HepG2 (cell line): ENCODE results near the gene TMX2. TPM values are rescaled to one million over a fixed set of nuclear protein-coding genes. Genes with fewer than 3 reads are reported as not detected.
A peak's percentile ranks its signal among the peaks of the same experiment; 100 is the strongest.

ENCODE experiments used
- ATF6 ChIP-seq: sonication (generic); formaldehyde crosslinking; conservative IDR thresholded peaks from 2 replicates; pipeline ENCODE4 v1.4.0; 2020; ENCODE audit warnings: missing genetic modification reagents
- EP300 ChIP-seq, 3 experiments: sonication (generic) in 1 of 3; formaldehyde crosslinking in 1 of 3; IDR thresholded peaks; 2 replicates each; pipeline versions ENCODE4 v1.5.1 to v1.6.1; 2011 to 2020; ENCODE audit warnings: low read depth in 2 of 3, low read length in 2 of 3, borderline replicate concordance in 1 of 3, improper control_type of control experiment in 1 of 3, mild to moderate bottlenecking in 1 of 3, missing genetic modification reagents in 1 of 3, moderate library complexity in 1 of 3
- FOXA1 ChIP-seq, 2 experiments: fragments of 450-650 bp in 1 of 2; sonication (generic) in 1 of 2; formaldehyde crosslinking in 1 of 2; IDR thresholded peaks; 2 replicates each; pipeline versions ENCODE4 v1.4.0 to v1.6.1; 2016 to 2020; ENCODE audit warnings: missing genetic modification reagents in 1 of 2
- ZBTB34 ChIP-seq: sonication (generic); formaldehyde crosslinking; IDR thresholded peaks from 2 replicates; pipeline ENCODE4 v1.8.0; 2022; ENCODE audit warnings: mild to moderate bottlenecking, missing genetic modification reagents
- ZBTB4 ChIP-seq: sonication (generic); formaldehyde crosslinking; IDR thresholded peaks from 2 replicates; pipeline ENCODE4 v1.4.0; 2020; ENCODE audit warnings: missing genetic modification reagents, mild to moderate bottlenecking, borderline replicate concordance
- ZBTB40 ChIP-seq, 2 experiments: fragments of 450-650 bp in 1 of 2; sonication (generic) in 1 of 2; formaldehyde crosslinking in 1 of 2; IDR thresholded peaks; 2 replicates each; pipeline versions ENCODE4 v1.6.1 to v1.8.0; 2016 to 2022; ENCODE audit warnings: antibody characterized with exemption in 1 of 2, mild to moderate bottlenecking in 1 of 2, missing genetic modification reagents in 1 of 2
- ZFP1 ChIP-seq: IDR thresholded peaks from 2 replicates; pipeline ENCODE4 v1.6.1; 2016
- polyA plus RNA-seq, 8 experiments: library from polyadenylated mRNA; depleted of rRNA in 3 of 8; stranded (reverse) in 7 of 8; unstranded in 1 of 8; fragments of >200 nt; fragmentation: Illumina TruSeq in 4 of 8; extraction: Trizol in 4 of 8; gene quantifications; 2 replicates each; pipeline versions ENCODE4 v1.2.1 to v1.2.3, GENCODE V29; 2011 to 2016; ENCODE audit warnings: low read depth in 4 of 8, missing spikeins in 1 of 8, mixed read lengths in 1 of 8; ENCODE audit not compliant: insufficient read depth in 1 of 8
- total RNA-seq, 5 experiments: library from RNA; depleted of rRNA; stranded (reverse); fragments of >200 nt; fragmentation: Illumina TruSeq; extraction: Trizol; gene quantifications; 2 replicates each; pipeline ENCODE4 v1.2.3, GENCODE V29; 2016; ENCODE audit warnings: low read depth in 1 of 5

Gene TMX2
- total and polyA plus RNA-seq, 2 of the 13 experiments (the other 11 are each of a cell fraction or from before 2014, with no cell fraction given), result 84.5 to 129 TPM

- peak; percentile 42; the same call in 1 of the 2 replicates for TF ChIP-seq ZBTB4 (CRISPR knock-in tag)
- no peak for TF ChIP-seq ZFP1
- peak; percentile 100 for TF ChIP-seq ZBTB40 (IDR thresholded peaks at IDR 0.05)
- peak; percentile 100 for TF ChIP-seq ZBTB40 (CRISPR knock-in tag; IDR thresholded peaks at IDR 0.05)
- no peak for TF ChIP-seq ATF6 (CRISPR knock-in tag)
- TF ChIP-seq EP300 (IDR thresholded peaks at IDR 0.05; ENCODE audit: low read depth in 2 of 2, low read length in 2 of 2), result peak in 1 of 2 experiments; percentile 15; a peak in 1 of 4 replicates
- no peak for TF ChIP-seq EP300 (CRISPR knock-in tag; IDR thresholded peaks at IDR 0.05; ENCODE audit: borderline replicate concordance)
- TF ChIP-seq FOXA1 (IDR thresholded peaks at IDR 0.05), result no peak
- no peak for TF ChIP-seq FOXA1 (CRISPR knock-in tag; IDR thresholded peaks at IDR 0.05)
- TF ChIP-seq ZBTB34 (CRISPR knock-in tag), result no peak
These were observed 45.2 kb upstream of the TMX2 start (continued) for GRCh38 chr11:57667117-57667735.
